PC-3 (cell line): ENCODE measurements around the gene NECTIN4.

ENCODE experiments used
- EZH2 ChIP-seq: fragments of 300-600 bp; sonication (generic); IDR thresholded peaks from one replicate; pipeline ENCODE4 v1.6.1; 2017; ENCODE audit warnings: antibody characterized with exemption, mild to moderate bottlenecking, low read length; ENCODE audit not compliant: unreplicated experiment
- EZH2phosphoT487 ChIP-seq: fragments of 300-600 bp; sonication (generic); IDR thresholded peaks from 2 replicates; pipeline ENCODE4 v1.6.1; 2018; ENCODE audit warnings: mild to moderate bottlenecking, antibody characterized with exemption, low read length, borderline replicate concordance
- TF ChIP-seq, protein P1 (sequence below): fragments of 300-600 bp; sonication (generic); conservative IDR thresholded peaks from 2 replicates; pipeline ENCODE4 v1.5.1; 2017; ENCODE audit warnings: antibody characterized with exemption, low read depth, mild to moderate bottlenecking, low read length

DNA sequence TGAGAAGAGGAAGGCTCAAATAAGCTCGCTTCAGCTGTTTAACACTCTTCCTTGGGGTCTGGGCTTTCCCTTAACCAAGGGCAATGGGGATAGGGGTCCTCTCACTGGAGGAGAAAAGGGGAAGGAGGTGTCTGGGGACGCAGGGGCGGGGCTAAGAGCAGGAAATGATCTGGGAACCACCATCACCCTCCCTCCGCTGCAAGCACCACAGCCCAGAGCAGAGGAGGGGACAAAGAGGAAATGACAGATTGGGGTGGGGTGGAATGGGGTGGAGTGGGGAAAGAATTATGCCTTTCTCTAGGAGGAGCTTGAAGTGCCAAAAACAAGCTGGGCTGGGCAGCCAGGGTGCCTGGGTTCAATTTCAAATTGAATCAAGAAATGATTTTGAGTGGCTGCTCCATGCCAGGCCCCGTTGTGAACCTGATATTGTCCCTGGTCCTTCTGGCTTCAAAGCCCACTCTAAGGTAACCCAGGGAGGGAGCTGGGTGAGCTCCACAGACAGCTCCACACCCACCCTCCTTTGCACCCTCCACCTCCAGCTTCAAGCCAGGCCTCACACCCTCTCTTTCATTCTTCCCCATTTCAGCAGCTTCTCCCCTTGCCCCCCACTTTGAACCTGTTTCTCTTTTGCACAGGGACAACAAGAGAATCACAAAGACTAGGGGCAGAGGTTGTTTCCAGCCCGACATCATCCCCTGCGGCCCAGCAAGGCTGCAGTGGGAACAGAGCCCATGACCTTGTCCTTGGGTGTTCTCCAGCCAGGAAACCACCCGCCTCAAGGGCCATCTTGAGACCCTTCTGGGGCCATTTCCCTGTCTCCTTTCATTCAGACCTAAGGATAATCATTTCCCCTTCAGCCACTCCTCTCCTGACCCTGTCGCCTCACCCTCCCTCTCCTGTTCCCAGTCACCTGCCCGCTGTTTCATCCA is 20.8 kb downstream of the NECTIN4 start:
- TF ChIP-seq, protein P1, sequence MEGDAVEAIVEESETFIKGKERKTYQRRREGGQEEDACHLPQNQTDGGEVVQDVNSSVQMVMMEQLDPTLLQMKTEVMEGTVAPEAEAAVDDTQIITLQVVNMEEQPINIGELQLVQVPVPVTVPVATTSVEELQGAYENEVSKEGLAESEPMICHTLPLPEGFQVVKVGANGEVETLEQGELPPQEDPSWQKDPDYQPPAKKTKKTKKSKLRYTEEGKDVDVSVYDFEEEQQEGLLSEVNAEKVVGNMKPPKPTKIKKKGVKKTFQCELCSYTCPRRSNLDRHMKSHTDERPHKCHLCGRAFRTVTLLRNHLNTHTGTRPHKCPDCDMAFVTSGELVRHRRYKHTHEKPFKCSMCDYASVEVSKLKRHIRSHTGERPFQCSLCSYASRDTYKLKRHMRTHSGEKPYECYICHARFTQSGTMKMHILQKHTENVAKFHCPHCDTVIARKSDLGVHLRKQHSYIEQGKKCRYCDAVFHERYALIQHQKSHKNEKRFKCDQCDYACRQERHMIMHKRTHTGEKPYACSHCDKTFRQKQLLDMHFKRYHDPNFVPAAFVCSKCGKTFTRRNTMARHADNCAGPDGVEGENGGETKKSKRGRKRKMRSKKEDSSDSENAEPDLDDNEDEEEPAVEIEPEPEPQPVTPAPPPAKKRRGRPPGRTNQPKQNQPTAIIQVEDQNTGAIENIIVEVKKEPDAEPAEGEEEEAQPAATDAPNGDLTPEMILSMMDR: no peak
- TF ChIP-seq EZH2 (no peak), EZH2phosphoT487 (no peak)
